Prostate gland (tissue), 2 donors: ENCODE results near the gene ME3. TPM values are rescaled to one million over a fixed set of nuclear protein-coding genes. Genes with fewer than 3 reads are reported as not detected.
A peak's percentile ranks its signal among the peaks of the same experiment; 100 is the strongest.

Experiments
- DNase-seq: peaks from one replicate; pipeline ENCODE4 v3.0.0-alpha.2; 2019; ENCODE audit warnings: low spot score
- H3K27ac ChIP-seq, 2 donors: fragments of 200-600 bp; sonication (generic); 2 replicates each; pipeline ENCODE4 v1.5.1; 2017 to 2019
- H3K27me3 ChIP-seq: fragments of 200-600 bp; sonication (generic); replicated peaks from 2 replicates; pipeline ENCODE4 v1.5.1; 2019; ENCODE audit not compliant: insufficient read depth
- H3K36me3 ChIP-seq, 2 donors: fragments of 200-600 bp; sonication (generic); 1 replicate in 1 of 2; 2 replicates in 1 of 2; pipeline versions ENCODE4 v1.5.1 to v1.8.1; 2017 to 2019
- H3K4me1 ChIP-seq: fragments of 200-600 bp; sonication (generic); replicated peaks from 2 replicates; pipeline ENCODE4 v1.5.1; 2019
- H3K4me3 ChIP-seq, 2 donors: fragments of 200-600 bp; sonication (generic); 2 replicates each; pipeline ENCODE4 v1.5.1; 2017 to 2019
- H3K9me3 ChIP-seq: fragments of 200-600 bp; sonication (generic); 2 replicates; pipeline ENCODE4 v1.5.1; 2017
- POLR2A ChIP-seq: fragments of 450-650 bp; IDR thresholded peaks from one replicate; pipeline ENCODE4 v1.6.1; 2016; ENCODE audit warnings: antibody characterized with exemption, mild to moderate bottlenecking
- POLR2AphosphoS5 ChIP-seq: sonication (generic); formaldehyde crosslinking; IDR thresholded peaks from one replicate; pipeline ENCODE4 v1.6.1; 2017; ENCODE audit warnings: antibody characterized with exemption
- WGBS: methylation state at CpG from one replicate; pipeline ENCODE4 v1.1.5; 2018; 5-methylcytosine and 5-hydroxymethylcytosine counted together
- intact Hi-C: fragments of 100-400 bp; cut with DNase I; formaldehyde crosslinking; loops from one replicate; pipeline ENCODE4 v1.14.2; 2022
- total RNA-seq, 2 donors: library from RNA; depleted of rRNA; stranded (reverse); fragments of >200 nt; gene quantifications; one replicate each; pipeline ENCODE4 v1.1.0, GENCODE V29; 2016
- TF ChIP-seq, protein P1 (sequence below), 4 experiments: fragments of 200-600 bp in 2 of 4; fragments of 450-650 bp in 2 of 4; sonication (generic) in 2 of 4; IDR thresholded peaks; 1 replicate in 3 of 4; 2 replicates in 1 of 4; pipeline ENCODE4 v1.5.1; 2016 to 2019; ENCODE audit warnings: antibody characterized with exemption in 4 of 4, mild to moderate bottlenecking in 2 of 4, moderate library complexity in 2 of 4

Gene ME3
- total RNA-seq, 2 donors from 2014 or later: 31.4 to 107 TPM

DNA sequence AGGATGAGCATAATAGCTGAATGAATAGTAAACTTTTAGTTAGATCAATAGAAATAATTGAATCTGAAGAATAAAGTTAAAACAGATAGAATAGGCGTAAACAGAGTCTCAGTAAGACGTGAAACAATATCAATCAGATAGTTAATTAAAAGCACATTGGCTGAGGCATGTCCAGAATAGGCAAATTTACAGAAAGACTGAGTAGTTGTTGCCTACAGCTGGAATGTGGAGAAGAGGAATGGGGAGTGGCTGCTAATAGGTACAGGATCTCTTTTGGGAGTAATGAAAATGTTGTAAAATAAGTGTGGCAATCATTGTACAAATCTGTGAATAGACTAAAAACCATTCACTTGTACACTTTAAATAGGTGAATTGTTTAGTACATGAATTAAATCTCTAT, 36.3 kb upstream of the ME3 start:
- Histone ChIP-seq H3K27me3 (no peaks in the 10 kb centered on the region), H3K4me3 (no peak overlapping the region), H3K4me1 (no peaks in the 10 kb centered on the region), H3K27ac (no peak overlapping the region), H3K36me3 (no peaks in the 10 kb centered on the region), H3K9me3 (no peaks in the 10 kb centered on the region)
- intact Hi-C loops: no loop called here
- no peak for DNase-seq
- 79% methylated on average over 2 of the region's 2 CpGs for WGBS
- TF ChIP-seq POLR2AphosphoS5 (no peak), POLR2A (no peak)
- TF ChIP-seq, protein P1, sequence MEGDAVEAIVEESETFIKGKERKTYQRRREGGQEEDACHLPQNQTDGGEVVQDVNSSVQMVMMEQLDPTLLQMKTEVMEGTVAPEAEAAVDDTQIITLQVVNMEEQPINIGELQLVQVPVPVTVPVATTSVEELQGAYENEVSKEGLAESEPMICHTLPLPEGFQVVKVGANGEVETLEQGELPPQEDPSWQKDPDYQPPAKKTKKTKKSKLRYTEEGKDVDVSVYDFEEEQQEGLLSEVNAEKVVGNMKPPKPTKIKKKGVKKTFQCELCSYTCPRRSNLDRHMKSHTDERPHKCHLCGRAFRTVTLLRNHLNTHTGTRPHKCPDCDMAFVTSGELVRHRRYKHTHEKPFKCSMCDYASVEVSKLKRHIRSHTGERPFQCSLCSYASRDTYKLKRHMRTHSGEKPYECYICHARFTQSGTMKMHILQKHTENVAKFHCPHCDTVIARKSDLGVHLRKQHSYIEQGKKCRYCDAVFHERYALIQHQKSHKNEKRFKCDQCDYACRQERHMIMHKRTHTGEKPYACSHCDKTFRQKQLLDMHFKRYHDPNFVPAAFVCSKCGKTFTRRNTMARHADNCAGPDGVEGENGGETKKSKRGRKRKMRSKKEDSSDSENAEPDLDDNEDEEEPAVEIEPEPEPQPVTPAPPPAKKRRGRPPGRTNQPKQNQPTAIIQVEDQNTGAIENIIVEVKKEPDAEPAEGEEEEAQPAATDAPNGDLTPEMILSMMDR (IDR thresholded peaks at IDR 0.05): no peak

DNA sequence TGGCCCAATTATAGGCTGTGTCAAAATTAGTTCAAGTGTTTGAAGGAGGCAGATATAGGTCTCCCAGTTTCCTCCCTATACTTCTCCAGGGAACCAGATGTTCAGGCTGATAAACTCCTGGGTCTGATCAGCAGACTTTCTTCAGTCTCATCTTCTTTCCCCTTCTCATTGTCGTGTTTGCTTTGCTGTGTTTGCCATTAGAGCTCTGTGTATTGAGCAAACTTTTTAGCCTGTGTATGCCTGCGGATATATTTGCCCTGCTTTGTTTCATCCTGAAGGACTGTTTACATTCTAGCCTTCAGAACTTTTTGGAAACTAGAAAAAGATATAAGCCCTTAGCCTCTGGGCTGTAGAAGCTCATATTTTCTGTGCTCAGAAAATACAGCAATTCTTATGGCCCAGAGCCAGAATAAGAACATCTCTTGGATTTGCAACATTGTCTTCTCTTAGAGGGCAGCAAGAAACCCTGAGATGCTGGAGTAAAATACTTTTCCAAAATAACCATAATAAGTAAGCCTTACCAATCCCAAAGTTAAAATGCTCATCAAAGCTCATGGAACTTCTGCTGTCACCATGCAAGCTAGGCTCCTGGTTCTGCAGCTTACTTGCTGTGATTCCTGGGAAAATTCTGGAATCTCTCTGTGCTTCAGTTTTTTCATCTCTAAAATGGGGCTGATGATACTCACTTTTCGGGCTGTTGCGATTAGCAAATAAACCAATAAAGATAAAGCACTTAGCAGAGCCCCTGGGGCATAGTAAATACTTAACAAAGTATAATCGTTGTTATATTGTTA, 34.1 kb upstream of the ME3 start:
- no peaks in the 10 kb centered on the region for H3K36me3 ChIP-seq
- intact Hi-C loops: no loop called here
- H3K4me1 ChIP-seq: no peaks in the 10 kb centered on the region
- no peaks in the 10 kb centered on the region for H3K27me3 ChIP-seq
- H3K9me3 ChIP-seq: no peaks in the 10 kb centered on the region
- peak; percentile 36 for DNase-seq
- WGBS: 33% methylated on average over 5 of the region's 5 CpGs
- TF ChIP-seq POLR2A (no peak), POLR2AphosphoS5 (peak; percentile 64)
- no peak overlapping the region for H3K4me3 ChIP-seq
- H3K27ac ChIP-seq: peak overlapping the region; percentile 11 to 44

DNA sequence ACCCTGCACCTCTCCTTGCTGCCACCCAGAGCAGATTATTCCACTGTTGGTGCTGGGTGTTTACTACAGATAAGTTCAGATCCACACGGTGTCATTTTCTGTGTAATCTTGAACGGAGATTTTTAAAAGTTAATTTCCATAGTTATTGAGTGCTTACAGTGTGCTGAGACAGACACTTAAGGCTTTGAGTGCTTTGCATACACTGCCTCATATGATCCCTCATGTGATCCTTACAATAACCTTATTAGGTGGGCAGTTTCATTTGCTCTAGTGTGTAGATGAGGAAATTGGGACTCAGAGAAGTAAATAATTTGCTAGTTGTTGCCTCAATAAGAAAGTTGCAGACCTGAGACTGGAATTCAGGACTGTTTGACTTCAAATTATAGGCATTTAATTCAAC, 32.3 kb upstream of the ME3 start:
- Histone ChIP-seq H3K27ac (no peak overlapping the region), H3K4me3 (no peak overlapping the region), H3K9me3 (no peaks in the 10 kb centered on the region), H3K4me1 (no peaks in the 10 kb centered on the region), H3K27me3 (no peaks in the 10 kb centered on the region), H3K36me3 (no peaks in the 10 kb centered on the region)
- DNase-seq: no peak
- intact Hi-C loops: no loop called here
- TF ChIP-seq, protein P1 (IDR thresholded peaks at IDR 0.05): no peak
- TF ChIP-seq POLR2A (no peak), POLR2AphosphoS5 (no peak)
- 89% methylated on average over 2 of the region's 2 CpGs for WGBS

DNA sequence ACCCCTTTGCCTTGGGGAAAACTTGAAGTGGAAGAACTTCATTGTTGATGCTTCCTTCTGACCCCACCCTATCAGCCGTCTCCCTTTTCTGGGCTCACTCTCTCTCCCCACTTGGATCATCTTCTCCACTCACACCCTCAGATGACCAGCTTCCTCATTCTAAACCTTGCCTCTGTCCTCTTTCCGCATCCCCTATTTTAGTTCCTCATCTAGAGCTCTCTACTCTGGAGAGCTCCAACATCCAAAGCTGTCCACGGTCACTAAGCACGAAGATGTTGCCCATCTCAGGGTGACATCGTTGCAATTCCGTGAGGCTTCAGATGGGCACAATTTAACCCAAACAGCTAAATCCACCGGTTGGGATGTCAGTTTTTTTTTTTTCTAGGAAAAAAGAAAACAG, 31.6 kb upstream of the ME3 start:
- intact Hi-C loops: no loop called here
- no peak for DNase-seq
- TF ChIP-seq POLR2A: no peak
- TF ChIP-seq POLR2AphosphoS5: no peak
- TF ChIP-seq, protein P1 (IDR thresholded peaks at IDR 0.05): no peak
- Histone ChIP-seq H3K27me3 (no peaks in the 10 kb centered on the region), H3K36me3 (no peaks in the 10 kb centered on the region), H3K9me3 (no peaks in the 10 kb centered on the region), H3K27ac (no peak overlapping the region), H3K4me3 (no peak overlapping the region), H3K4me1 (no peaks in the 10 kb centered on the region)
- 80% methylated on average over 7 of the region's 7 CpGs for WGBS

DNA sequence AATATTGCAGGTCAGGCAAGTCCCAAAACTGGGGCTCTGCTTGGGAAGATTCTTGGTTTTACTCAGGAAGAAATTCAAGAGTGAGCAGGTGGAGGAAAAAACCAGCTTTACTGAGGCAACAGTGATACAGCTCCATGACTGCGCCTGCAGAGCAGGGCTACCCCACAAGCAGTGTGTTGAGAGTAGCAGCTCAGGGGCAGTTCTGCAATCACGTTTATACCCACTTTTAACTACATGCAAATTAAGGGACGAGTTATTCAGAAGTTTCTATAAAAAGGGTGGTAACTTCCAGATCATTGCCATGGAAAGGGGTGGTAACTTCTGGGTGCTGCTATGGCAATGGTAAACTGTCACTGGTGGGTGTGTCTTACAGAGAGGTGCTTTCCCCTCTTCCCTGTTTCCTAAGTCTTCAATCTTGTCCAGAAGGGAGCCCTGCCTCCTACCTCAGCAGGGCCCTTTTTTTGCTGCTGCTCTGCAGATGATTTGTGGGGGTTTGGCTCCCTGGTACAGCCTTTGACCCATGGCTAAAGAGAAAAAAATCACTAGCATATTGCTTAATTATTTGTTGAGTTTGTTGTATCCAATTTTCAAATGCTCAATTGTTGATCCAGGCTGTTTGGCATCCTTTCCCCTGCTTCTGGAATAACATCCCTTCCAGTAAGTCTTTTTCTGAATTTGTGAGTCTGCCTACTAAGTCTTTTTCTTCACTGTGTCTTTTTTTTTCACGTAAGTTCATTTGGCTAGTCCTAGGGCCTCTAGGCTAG, 30.0 kb upstream of the ME3 start:
- Histone ChIP-seq H3K36me3 (no peaks in the 10 kb centered on the region), H3K4me1 (no peaks in the 10 kb centered on the region), H3K27ac (no peak overlapping the region), H3K4me3 (no peak overlapping the region), H3K27me3 (no peaks in the 10 kb centered on the region), H3K9me3 (no peaks in the 10 kb centered on the region)
- DNase-seq: no peak
- WGBS: 58% methylated on average over 4 of the region's 4 CpGs
- TF ChIP-seq POLR2AphosphoS5 (no peak), POLR2A (no peak)
- TF ChIP-seq, protein P1 (IDR thresholded peaks at IDR 0.05): no peak
- intact Hi-C loops: no loop called here
